ENCODE measurements around the gene TNPO1.

Gene TNPO1

GRCh38 chr5:72816284-72817075, at the start of gene TNPO1:
Gene TNPO1, plus strand, starts transcription at chr5:72816661. Its CDS starts 77 bp downstream, at chr5:72816738.
- peak within 1 kb of the TSS; percentile 81 for H3K4me3 ChIP-seq (ENCODE audit: low read depth, low read length)
- no peak for TF ChIP-seq CTCF (IDR thresholded peaks at IDR 0.05; ENCODE audit: low read depth, low read length)

GRCh38 chr5:72767289-72768010, 49.0 kb upstream of the TNPO1 start:
- no peak overlapping the region for H3K4me3 ChIP-seq (ENCODE audit: low read depth, low read length)

DNA sequence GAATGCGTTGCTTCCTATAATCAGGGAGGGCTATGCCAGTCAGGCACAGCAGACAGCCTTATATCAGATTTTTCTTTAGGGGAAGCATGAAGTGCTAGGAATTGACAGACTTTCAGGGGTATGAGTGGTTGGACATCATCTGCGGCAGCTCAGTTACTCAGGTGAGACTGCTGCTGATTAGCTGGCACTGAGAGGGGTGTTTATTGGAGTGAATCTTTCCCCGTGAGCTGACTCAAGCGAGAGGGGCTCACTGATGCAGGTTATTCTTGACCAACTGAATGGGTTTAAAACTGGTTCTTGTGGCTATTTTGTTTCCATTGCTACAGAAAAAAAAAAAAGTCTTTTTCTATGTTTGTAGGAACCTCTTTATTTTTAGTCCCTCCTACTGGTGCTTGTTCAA, 46.2 kb upstream of the TNPO1 start:
- no peak for TF ChIP-seq CTCF (IDR thresholded peaks at IDR 0.05; ENCODE audit: low read depth, low read length)
- H3K4me3 ChIP-seq (ENCODE audit: low read depth, low read length), result no peak overlapping the region

More at GRCh38 chr5:72767289-72768010, 49.0 kb upstream of the TNPO1 start:
- no peak for TF ChIP-seq CTCF (IDR thresholded peaks at IDR 0.05; ENCODE audit: low read depth, low read length)

DNA sequence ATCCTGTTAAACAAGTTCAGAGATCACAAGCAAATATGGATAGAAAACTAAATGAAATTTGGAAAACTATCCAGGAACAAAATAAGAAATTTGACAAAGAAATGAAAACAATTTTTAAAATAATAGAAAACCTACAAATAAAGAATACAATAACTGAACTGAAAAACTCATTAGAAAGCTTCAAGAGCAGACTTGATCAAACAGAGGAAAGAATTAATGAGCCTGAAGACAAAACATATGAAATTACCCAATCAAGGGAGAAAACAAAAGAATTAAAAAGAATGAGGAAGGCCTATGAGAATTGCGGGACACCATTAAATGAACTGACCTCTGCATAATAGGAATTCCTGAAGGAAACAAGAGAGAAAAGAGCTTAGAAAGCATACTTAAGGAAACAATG, 39.8 kb upstream of the TNPO1 start:
- no peak overlapping the region for H3K4me3 ChIP-seq (ENCODE audit: low read depth, low read length)
- TF ChIP-seq CTCF (IDR thresholded peaks at IDR 0.05; ENCODE audit: low read depth, low read length), result no peak

DNA sequence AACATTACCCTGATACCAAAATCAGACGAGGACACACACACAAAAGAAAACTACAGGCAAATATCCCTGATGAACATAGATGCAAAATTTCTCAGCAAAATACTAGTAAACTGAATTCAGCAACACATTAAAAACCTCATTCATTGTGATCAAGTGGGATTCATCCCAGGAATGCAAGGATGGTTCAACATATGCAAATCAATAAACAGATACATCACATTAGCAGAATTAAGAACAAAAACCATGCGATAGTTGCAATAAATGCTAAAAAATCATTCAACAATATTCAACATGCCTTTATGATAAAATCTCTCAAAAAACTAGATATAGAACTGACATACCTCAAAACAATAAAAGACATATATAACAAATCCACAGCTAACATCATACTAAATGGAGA, 36.9 kb upstream of the TNPO1 start:
- no peak overlapping the region for H3K4me3 ChIP-seq (ENCODE audit: low read depth, low read length)
- TF ChIP-seq CTCF (IDR thresholded peaks at IDR 0.05; ENCODE audit: low read depth, low read length), result no peak

GRCh38 chr5:72783354-72783753, 33.1 kb upstream of the TNPO1 start:
- H3K4me3 ChIP-seq (ENCODE audit: low read depth, low read length), result no peak overlapping the region
- no peak for TF ChIP-seq CTCF (IDR thresholded peaks at IDR 0.05; ENCODE audit: low read depth, low read length)

DNA sequence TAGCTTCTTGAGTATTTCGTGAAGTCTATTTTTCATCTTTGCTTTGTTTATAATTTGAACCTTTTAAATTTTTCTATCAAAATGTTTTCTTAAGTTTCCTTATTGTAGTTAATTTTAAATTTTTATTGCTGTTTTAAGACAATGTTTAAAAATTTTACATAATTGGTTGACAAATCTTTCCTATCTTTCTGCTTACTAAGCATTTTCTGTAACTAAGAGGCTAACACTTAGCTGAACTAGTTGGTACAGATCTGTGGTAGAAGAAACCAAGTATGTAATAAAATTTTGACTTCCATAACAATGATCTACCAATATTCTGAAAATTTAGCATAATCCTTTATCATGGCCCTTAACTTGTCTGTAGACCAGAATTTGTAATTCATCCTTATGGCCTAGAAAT, 32.3 kb upstream of the TNPO1 start:
- no peak overlapping the region for H3K4me3 ChIP-seq (ENCODE audit: low read depth, low read length)
- TF ChIP-seq CTCF (IDR thresholded peaks at IDR 0.05; ENCODE audit: low read depth, low read length), result no peak

Measured in WI38 (cell line).